G401 (cell line): ENCODE results near the gene OMA1. TPM values are rescaled to one million over a fixed set of nuclear protein-coding genes. Genes with fewer than 3 reads are reported as not detected.
A peak's percentile ranks its signal among the peaks of the same experiment; 100 is the strongest.
"Not testable (repeated sequence)": the region's sequence is repeated elsewhere in the genome, so short reads cannot be mapped to it uniquely, and the experiment has no call there.

Experiments
- DNase-seq: peaks from one replicate; pipeline ENCODE4 v3.0.0-alpha.2; 2015; ENCODE audit warnings: low spot score
- in situ Hi-C: cut with HindIII; loops from 2 replicates; pipeline ENCODE4 v1.10.0; 2016; ENCODE audit warnings: low sequenced_read_pairs, mixed read lengths
- total RNA-seq: library from RNA; depleted of rRNA; stranded (reverse); fragments of >200 nt; shearing (Covaris generic); gene quantifications from 2 replicates; pipeline ENCODE4 v1.2.3, GENCODE V29; 2014; rRNA removed

The OMA1 gene
- total RNA-seq: 22.1 and 24.6 TPM in 2 replicates

DNA sequence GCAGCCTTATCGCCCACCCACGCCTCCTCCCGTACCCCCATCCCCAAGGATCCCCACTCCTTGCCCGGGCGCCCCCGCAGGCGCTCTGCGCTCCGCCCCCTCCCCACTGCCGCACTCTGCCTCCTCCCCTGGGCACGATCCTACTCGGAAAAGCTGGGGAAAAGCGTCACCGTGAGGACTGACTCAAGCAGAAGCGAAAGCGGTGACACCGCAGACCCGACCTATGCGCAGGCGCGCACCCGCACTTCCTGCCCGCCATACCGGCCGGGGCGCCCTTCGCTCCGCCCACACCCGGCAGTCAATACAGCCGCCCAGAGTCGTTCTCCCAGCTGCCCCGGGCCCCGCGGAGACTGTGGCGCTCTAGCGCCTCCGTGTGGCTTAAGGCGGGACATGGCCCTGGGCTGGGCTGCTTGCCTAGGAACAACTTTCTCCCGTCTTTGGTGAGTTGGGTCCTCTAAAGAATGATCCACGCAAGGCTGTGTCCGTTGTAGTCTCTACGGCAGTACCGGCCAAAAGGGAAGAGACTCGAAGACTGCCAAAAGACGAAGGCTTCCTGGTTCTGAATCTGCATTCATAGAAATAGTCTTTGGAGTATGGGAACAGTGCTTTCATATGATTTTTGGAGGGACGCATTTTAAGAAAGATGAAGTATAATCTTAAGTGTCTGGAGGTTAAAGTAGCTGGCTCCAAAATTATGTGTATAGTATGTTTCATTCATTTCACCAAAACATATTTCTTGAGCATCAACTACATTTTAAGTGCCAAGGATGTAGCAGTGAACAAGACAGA, at the start of gene OMA1:
OMA1 (minus strand) TSS at position 207 of the 789 bp plus-strand sequence. CDS start 7,432 bp downstream, outside the sequence.
- DNase-seq: peak; percentile 92
- in situ Hi-C loops: no loop called here

- in situ Hi-C loops: no loop called here
- no peak for DNase-seq
Measured at GRCh38 chr1:58594546-58594945, 48.0 kb upstream of the OMA1 start.

GRCh38 chr1:58592522-58593134, 46.1 kb upstream of the OMA1 start:
- DNase-seq: no peak
- in situ Hi-C loops: no loop called here

DNA sequence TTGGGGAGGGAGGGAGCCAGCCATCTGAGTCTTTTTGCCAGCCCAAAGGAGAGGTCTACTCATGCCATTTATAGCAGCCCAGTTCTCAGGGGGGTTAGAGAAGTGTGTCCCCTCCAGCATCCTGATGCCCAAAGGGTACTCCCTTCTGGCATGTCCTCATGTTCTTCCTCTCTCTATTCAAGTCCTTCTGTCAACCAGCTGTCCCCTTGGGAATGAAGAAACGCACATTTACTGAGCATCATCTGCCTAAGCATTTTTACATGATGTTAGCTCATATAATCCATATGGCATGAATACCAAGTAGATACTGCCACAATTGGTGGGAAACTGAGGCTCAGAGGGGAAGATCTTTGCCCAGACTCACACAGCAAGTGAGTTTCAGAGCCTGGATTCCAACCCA, 45.3 kb upstream of the OMA1 start:
- DNase-seq: no peak
- in situ Hi-C loops: no loop called here

GRCh38 chr1:58590019-58590418, 43.5 kb upstream of the OMA1 start:
- DNase-seq: no peak
- in situ Hi-C loops: no loop called here

DNA sequence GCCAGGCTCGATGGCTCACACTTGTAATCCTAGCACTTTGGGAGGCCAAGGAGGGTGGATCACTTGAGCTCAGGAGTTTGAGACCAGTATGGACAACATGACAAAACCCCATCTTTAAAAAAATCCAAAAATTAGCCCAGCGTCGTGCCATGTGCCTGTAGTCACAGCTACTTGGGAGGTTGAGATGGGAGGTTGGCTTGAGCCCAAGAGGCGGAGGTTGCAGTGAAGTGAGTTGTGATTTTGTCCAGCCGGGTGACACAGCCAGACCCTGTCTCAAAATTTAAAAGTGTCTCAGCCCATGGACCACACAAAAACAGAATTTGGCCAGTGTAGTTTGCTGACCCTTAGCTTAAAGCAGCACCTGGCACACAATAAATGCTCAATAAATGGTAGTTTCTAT, 41.9 kb upstream of the OMA1 start:
- DNase-seq: no peak
- in situ Hi-C loops: no loop called here

GRCh38 chr1:58587667-58588066, 41.1 kb upstream of the OMA1 start:
- DNase-seq: no peak

DNA sequence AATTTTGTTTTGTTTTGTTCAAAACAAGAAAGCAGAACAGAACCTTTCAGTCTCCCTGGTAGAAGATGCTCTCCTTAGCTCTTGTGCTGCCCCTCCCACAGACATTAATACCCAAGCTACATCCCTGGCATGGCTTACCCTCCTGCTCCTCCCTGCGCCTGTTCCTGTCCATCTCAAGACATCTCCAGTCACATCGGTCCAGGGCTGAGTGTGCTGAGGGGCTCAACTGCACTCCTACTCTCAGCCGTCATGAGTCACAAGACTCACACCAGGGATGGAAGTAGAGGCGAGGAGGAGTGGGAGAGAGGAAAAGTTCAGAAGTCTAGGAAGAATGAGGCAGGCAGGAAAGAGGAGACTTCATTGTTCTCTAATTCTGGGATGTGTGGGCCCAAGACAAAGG, 39.7 kb upstream of the OMA1 start:
- in situ Hi-C loops: no loop called here
- DNase-seq: no peak

More at GRCh38 chr1:58587667-58588066, 41.1 kb upstream of the OMA1 start:
- in situ Hi-C loops: no loop called here

DNA sequence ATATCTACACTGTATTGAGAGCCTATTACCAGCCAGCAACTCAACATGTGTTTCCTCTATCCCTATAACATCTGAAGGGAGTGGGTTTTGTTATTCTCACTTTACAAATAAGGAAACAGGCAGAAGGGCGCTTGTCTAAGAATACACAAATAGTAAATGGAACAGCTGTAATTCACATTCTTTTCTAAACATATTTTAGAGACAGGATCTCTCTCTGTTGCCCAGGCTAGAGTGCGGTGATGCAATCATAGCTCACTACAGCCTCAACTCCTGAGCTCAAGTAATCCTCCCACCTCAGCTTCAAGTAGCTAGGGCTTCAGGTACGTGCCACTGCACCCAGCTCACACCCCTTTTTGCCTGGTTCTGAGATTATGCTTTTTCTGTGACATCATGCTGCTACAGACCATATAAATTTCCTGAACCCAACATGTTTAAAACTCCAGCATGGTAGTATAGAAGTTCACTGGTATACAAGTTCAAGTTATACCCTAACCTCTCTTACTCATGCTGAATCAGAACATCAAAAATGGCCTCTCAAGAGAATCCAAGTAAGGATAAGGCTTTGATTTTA, 39.1 kb upstream of the OMA1 start:
- in situ Hi-C loops: no loop called here
- DNase-seq: no peak

GRCh38 chr1:58585166-58585565, 38.6 kb upstream of the OMA1 start:
- in situ Hi-C loops: no loop called here

GRCh38 chr1:58584082-58584895, 37.8 kb upstream of the OMA1 start:
- no peak for DNase-seq
- in situ Hi-C loops: no loop called here

More at GRCh38 chr1:58585166-58585565, 38.6 kb upstream of the OMA1 start:
- DNase-seq: no peak

DNA sequence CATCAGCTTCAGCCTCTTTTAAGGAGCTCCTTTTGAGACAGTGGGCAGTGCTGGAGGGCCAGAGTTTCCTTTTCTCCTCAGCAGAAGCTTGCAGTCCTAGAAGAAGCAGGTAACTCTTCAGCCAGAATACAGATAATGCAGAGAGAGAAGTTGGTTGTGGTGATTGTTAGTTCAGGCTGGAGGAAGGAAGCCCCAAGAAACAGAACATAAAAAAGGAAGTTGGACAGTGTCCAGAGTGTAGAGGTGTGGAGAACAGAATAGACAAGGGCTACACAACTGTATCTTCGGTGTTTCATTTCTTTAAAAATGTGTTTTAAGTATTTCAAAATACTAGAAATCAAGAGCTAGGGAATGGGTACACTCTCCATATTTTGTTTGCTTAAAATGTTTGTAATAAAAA, 37.0 kb upstream of the OMA1 start:
- DNase-seq: no peak
- in situ Hi-C loops: no loop called here

GRCh38 chr1:58582143-58582542, 35.6 kb upstream of the OMA1 start:
- DNase-seq, in situ Hi-C loops: not testable (repeated sequence)

GRCh38 chr1:58581641-58582040, 35.1 kb upstream of the OMA1 start:
- in situ Hi-C loops: no loop called here
- DNase-seq: no peak

- in situ Hi-C loops: no loop called here
- no peak for DNase-seq
Measured at GRCh38 chr1:58580186-58580585, 33.7 kb upstream of the OMA1 start.

- in situ Hi-C loops: no loop called here
- DNase-seq: no peak
Measured at GRCh38 chr1:58577654-58578030, 31.1 kb upstream of the OMA1 start.

DNA sequence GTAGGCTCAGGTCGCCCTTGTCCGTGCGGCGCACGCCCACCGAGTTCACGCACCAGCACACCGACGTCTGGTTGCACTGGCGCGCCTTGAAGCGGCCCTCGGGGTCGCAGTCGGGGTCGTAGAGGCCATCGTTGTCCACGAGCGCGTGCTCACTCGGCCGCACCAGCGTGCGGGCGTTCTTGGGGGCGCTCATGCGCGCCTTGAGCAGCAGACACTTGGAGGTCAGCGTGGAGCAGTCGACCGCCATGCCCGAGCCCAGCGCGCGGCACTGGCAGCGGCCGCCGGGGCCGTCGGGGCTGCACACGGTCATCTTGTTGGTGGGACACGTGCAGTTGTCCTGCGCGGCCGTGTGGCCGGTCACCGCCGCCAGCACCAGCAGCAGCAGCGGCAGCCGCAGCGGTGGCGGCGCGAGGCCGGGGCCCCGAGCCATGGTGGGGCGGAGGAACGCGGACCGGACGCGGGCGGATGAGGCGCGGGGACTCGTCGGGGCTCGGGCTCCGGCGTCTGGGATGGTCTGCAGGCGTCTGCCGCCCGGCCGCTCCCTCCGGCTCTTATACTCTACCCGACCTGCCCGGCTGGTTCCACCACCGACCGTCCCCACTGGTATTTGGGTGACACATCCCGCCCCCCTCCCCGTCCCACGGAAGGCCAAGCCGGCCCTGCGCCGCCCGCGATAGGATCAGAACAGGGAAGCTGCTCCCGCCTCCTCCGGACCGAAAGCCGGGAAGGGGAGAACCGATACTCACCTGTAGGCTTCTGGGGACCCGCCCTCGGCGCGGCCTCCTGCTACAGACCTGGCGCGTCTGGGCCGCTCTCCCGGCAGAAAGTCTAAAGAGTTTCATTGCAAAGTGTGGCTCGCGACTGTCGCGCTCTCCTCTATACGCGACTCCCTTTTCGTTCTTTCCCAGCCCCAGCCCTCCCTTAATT, 30.5 kb upstream of the OMA1 start, which contains the start of gene TACSTD2:
TACSTD2 (minus strand) TSS at position 526 of the 927 bp plus-strand sequence; CDS start at position 430, 96 bp downstream.
- DNase-seq: no peak

GRCh38 chr1:58576325-58576726, 29.8 kb upstream of the OMA1 start:
- in situ Hi-C loops: no loop called here
- no peak for DNase-seq

More for the DNA sequence above, 30.5 kb upstream of the OMA1 start, which contains the start of gene TACSTD2:
- in situ Hi-C loops: no loop called here
